Right lobe of liver (tissue), 4 donors: ENCODE measurements around the gene RRAS2.

ENCODE experiments used
- CTCF ChIP-seq, 4 donors: fragments of 200-600 bp in 3 of 4; fragments of 450-650 bp in 1 of 4; IDR thresholded peaks; one replicate each; pipeline versions ENCODE4 v1.5.1 to v1.8.0; 2016 to 2022; ENCODE audit warnings: antibody characterized with exemption in 4 of 4, mild to moderate bottlenecking in 2 of 4
- POLR2A ChIP-seq: fragments of 450-650 bp; IDR thresholded peaks from one replicate; pipeline ENCODE4 v1.6.1; 2017; ENCODE audit warnings: antibody characterized with exemption, mild to moderate bottlenecking
- donor health status: DM: no; HTN: no; CAD: no.
- donor health status: DM: no; HTN: no; CAD: no.
- donor health status: DM: no; HTN: yes; CAD: no.

GRCh38 chr11:14386081-14386480 is 27.1 kb upstream of the RRAS2 start:
- TF ChIP-seq CTCF (IDR thresholded peaks at IDR 0.05) (no peak), POLR2A (no peak)
